Trophoblast cell (in vitro differentiated cells and primary cell): ENCODE data around the gene LMBRD1.

Source experiments
- DNase-seq, 2 donors: peaks; one replicate each; pipeline ENCODE4 v3.0.0-alpha.2; 2016
- H2AFZ ChIP-seq: 2 replicates; pipeline ENCODE4 v1.6.1; 2013; ENCODE audit warnings: low read length, moderate library complexity, mild to moderate bottlenecking; ENCODE audit not compliant: insufficient read depth, poor library complexity
- H2AK5ac ChIP-seq: 2 replicates; pipeline ENCODE4 v1.6.1; 2013; ENCODE audit warnings: mild to moderate bottlenecking, low read length
- H2BK120ac ChIP-seq: 2 replicates; pipeline ENCODE4 v1.6.1; 2013; ENCODE audit warnings: low read length, mild to moderate bottlenecking, moderate library complexity; ENCODE audit not compliant: insufficient read depth, poor library complexity
- H2BK12ac ChIP-seq: 2 replicates; pipeline ENCODE4 v1.6.1; 2013; ENCODE audit warnings: mild to moderate bottlenecking, low read length, moderate library complexity
- H2BK5ac ChIP-seq: 2 replicates; pipeline ENCODE4 v1.6.1; 2013; ENCODE audit warnings: low read length, low read depth, moderate library complexity, mild to moderate bottlenecking; ENCODE audit not compliant: poor library complexity
- H3K14ac ChIP-seq: 2 replicates; pipeline ENCODE4 v1.6.1; 2013; ENCODE audit warnings: mild to moderate bottlenecking, low read length
- H3K18ac ChIP-seq: 2 replicates; pipeline ENCODE4 v1.6.1; 2013; ENCODE audit warnings: mild to moderate bottlenecking, low read length
- H3K23ac ChIP-seq: 2 replicates; pipeline ENCODE4 v1.6.1; 2013; ENCODE audit warnings: low read length
- H3K27ac ChIP-seq: 2 replicates; pipeline ENCODE4 v1.5.1; 2013; ENCODE audit warnings: low read depth, mild to moderate bottlenecking, inconsistent platforms, low read length, moderate library complexity
- H3K27me3 ChIP-seq: 2 replicates; pipeline ENCODE4 v1.6.1; 2013; ENCODE audit warnings: inconsistent platforms, mild to moderate bottlenecking, low read length, moderate library complexity; ENCODE audit not compliant: insufficient read depth
- H3K36me3 ChIP-seq, 2 experiments: 1 replicate in 1 of 2; 2 replicates in 1 of 2; pipeline ENCODE4 v1.6.1; 2013; ENCODE audit warnings: low read length in 2 of 2, mild to moderate bottlenecking in 2 of 2, moderate library complexity in 1 of 2; ENCODE audit not compliant: insufficient read depth in 2 of 2, control insufficient read depth in 1 of 2
- H3K4ac ChIP-seq: 2 replicates; pipeline ENCODE4 v1.6.1; 2013; ENCODE audit warnings: low read depth, mild to moderate bottlenecking, low read length, moderate library complexity
- H3K4me1 ChIP-seq, 2 experiments: 1 replicate in 1 of 2; 2 replicates in 1 of 2; pipeline ENCODE4 v1.6.1; 2013; ENCODE audit warnings: low read length in 2 of 2, mild to moderate bottlenecking in 2 of 2, moderate library complexity in 1 of 2; ENCODE audit not compliant: insufficient read depth in 2 of 2, control insufficient read depth in 1 of 2
- H3K4me2 ChIP-seq: 2 replicates; pipeline ENCODE4 v1.6.1; 2013; ENCODE audit warnings: inconsistent platforms, mild to moderate bottlenecking, low read length, moderate library complexity
- H3K4me3 ChIP-seq: 2 replicates; pipeline ENCODE4 v1.5.1; 2013; ENCODE audit warnings: mild to moderate bottlenecking, low read depth, low read length, inconsistent platforms
- H3K79me1 ChIP-seq: one replicate; pipeline ENCODE4 v1.6.1; 2013; ENCODE audit warnings: low read length
- H3K79me2 ChIP-seq: 2 replicates; pipeline ENCODE4 v1.6.1; 2013; ENCODE audit warnings: low read length, mild to moderate bottlenecking; ENCODE audit not compliant: control insufficient read depth, insufficient read depth, poor library complexity
- H3K9ac ChIP-seq: 2 replicates; pipeline ENCODE4 v1.6.1; 2013; ENCODE audit warnings: mild to moderate bottlenecking, low read length
- H3K9me3 ChIP-seq: 2 replicates; pipeline ENCODE4 v1.6.1; 2013; ENCODE audit warnings: low read depth, mild to moderate bottlenecking, control low read depth, inconsistent platforms, low read length; ENCODE audit not compliant: insufficient read depth
- H4K12ac ChIP-seq: 2 replicates; pipeline ENCODE4 v1.6.1; 2013; ENCODE audit warnings: low read depth, mild to moderate bottlenecking, low read length, moderate library complexity
- H4K8ac ChIP-seq: 2 replicates; pipeline ENCODE4 v1.6.1; 2013; ENCODE audit warnings: low read depth, mild to moderate bottlenecking, low read length, moderate library complexity
- H4K91ac ChIP-seq: one replicate; pipeline ENCODE4 v1.6.1; 2013; ENCODE audit warnings: low read depth, mild to moderate bottlenecking, low read length, moderate library complexity
- WGBS: extraction: QIAGEN DNeasy Blood & Tissue Kit; methylation state at CpG from one replicate; pipeline ENCODE4 v1.1.7; 2013; ENCODE audit warnings: missing lambda C conversion rate; ENCODE audit not compliant: insufficient read length, insufficient coverage; ENCODE audit errors: extremely low coverage; 5-methylcytosine and 5-hydroxymethylcytosine counted together

LMBRD1 gene

DNA sequence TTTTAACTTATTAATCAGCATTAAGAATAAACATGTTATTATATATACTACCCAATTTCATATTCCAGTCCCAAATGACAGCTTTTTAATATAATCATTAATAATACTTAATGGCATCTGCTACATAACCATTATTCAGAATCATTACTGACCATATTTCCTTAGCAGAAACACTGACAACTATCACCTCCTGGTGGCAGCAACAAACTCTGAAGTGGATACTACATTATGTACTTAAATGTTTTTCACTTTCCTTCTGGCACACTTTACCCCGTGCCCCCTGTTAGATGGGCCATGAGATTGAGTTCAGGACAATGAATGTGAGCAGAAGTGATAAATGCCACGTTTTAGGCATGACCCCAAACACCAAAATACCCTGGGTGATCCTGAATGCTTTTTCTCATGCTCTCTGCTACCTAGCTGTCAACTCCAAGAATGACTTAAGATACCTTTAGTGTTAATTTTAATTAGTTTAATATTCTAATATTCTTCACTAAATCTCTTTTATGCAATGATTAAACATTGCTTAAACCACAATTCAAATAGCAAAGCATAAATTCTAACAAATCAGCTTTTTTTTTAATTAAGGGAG, 77.1 kb downstream of the LMBRD1 start:
- Histone ChIP-seq H3K4me3 (no peak overlapping the region), H3K79me1 (no peaks in the 10 kb centered on the region), H3K4me2 (no peak overlapping the region), H2BK5ac (no peak overlapping the region), H2BK12ac (no peak overlapping the region), H3K14ac (no peak overlapping the region), H2BK120ac (no peak overlapping the region), H3K4me1 (peaks cover 0 to 3% of the 10 kb centered on the region in 2 experiments), H3K23ac (no peak overlapping the region), H4K12ac (no peak overlapping the region), H3K27me3 (no peaks in the 10 kb centered on the region), H3K9me3 (no peaks in the 10 kb centered on the region), H3K27ac (no peak overlapping the region), H3K4ac (no peak overlapping the region), H4K91ac (no peak overlapping the region), H2AFZ (no peak overlapping the region), H3K9ac (no peak overlapping the region), H3K79me2 (no peaks in the 10 kb centered on the region), H4K8ac (no peak overlapping the region), H3K18ac (no peak overlapping the region), H3K36me3 (peaks cover 0 to 6% of the 10 kb centered on the region in 2 experiments), H2AK5ac (no peak overlapping the region)
- WGBS: no CpG with 5 or more reads among the region's 2 CpGs
- peak in 1 of 2 donors; percentile 35 for DNase-seq

DNA sequence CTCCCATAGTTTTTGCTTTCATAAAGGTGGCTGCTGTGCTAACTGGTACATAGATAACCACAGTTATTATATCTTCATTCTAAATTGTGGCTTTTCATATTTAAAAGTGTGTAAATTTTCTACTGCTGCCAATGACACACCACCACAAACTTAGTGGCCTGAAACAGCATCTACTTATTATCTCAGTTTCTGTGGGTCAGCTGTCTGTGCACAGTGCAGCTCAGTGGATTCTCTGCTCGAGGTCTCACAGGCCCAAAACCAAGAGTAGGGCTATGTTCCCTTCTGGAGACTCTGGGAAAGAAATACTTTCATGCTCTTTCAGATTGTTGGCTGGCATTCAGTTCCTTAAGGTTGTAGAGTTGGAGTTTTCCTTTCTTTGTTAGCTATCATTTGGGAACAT, 90.1 kb downstream of the LMBRD1 start:
- no peak overlapping the region for H4K91ac ChIP-seq
- H3K9me3 ChIP-seq: no peaks in the 10 kb centered on the region
- H3K79me1 ChIP-seq: peaks cover 2% of the 10 kb centered on the region
- no peak overlapping the region for H3K9ac ChIP-seq
- H3K27me3 ChIP-seq: no peaks in the 10 kb centered on the region
- no CpG with 5 or more reads among the region's 1 CpG for WGBS
- H2BK120ac ChIP-seq: no peak overlapping the region
- H3K4me1 ChIP-seq: no peaks in the 10 kb centered on the region
- H3K79me2 ChIP-seq: no peaks in the 10 kb centered on the region
- H3K4me2 ChIP-seq: no peak overlapping the region
- no peak overlapping the region for H3K4me3 ChIP-seq
- H3K27ac ChIP-seq: no peak overlapping the region
- no peak overlapping the region for H3K14ac ChIP-seq
- H3K18ac ChIP-seq: no peak overlapping the region
- no peak overlapping the region for H2AFZ ChIP-seq
- H2BK12ac ChIP-seq: no peak overlapping the region
- no peak overlapping the region for H2BK5ac ChIP-seq
- H2AK5ac ChIP-seq: no peak overlapping the region
- DNase-seq: no peak
- no peak overlapping the region for H4K8ac ChIP-seq
- peaks cover 0 to 3% of the 10 kb centered on the region in 2 experiments for H3K36me3 ChIP-seq
- no peak overlapping the region for H3K4ac ChIP-seq
- no peak overlapping the region for H3K23ac ChIP-seq
- H4K12ac ChIP-seq: no peak overlapping the region

DNA sequence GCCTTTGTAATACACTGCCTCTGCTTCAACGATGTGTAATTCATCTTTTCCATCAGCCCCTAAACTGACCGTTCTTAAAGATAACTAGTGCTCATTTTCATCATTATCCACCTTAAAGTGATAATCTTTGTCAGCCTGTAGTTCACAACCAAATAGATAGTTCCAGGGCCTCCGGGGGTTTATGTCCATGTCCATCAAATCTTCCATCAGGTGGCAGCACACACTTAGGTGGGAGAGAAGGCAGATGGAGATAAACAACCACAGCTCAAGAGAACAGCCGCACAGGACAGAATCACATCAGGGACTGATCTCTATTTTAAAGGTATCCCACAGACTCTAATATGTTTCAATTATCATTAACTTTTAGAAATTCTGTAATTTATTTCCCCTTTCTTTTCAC, 90.9 kb downstream of the LMBRD1 start:
- no peak overlapping the region for H3K27ac ChIP-seq
- no peak overlapping the region for H2AFZ ChIP-seq
- H3K4me3 ChIP-seq: no peak overlapping the region
- H3K9ac ChIP-seq: no peak overlapping the region
- H3K9me3 ChIP-seq: no peaks in the 10 kb centered on the region
- H2BK120ac ChIP-seq: no peak overlapping the region
- H3K14ac ChIP-seq: no peak overlapping the region
- no peaks in the 10 kb centered on the region for H3K79me2 ChIP-seq
- no peak overlapping the region for H3K18ac ChIP-seq
- no peak overlapping the region for H2BK5ac ChIP-seq
- H4K8ac ChIP-seq: no peak overlapping the region
- no peaks in the 10 kb centered on the region for H3K4me1 ChIP-seq
- no CpG with 5 or more reads among the region's 4 CpGs for WGBS
- no peak overlapping the region for H4K91ac ChIP-seq
- no peak overlapping the region for H4K12ac ChIP-seq
- no peaks in the 10 kb centered on the region for H3K27me3 ChIP-seq
- H3K36me3 ChIP-seq: peaks cover 0 to 3% of the 10 kb centered on the region in 2 experiments
- H3K4me2 ChIP-seq: no peak overlapping the region
- no peak overlapping the region for H2BK12ac ChIP-seq
- H2AK5ac ChIP-seq: no peak overlapping the region
- no peak overlapping the region for H3K4ac ChIP-seq
- peaks cover 2% of the 10 kb centered on the region for H3K79me1 ChIP-seq
- no peak overlapping the region for H3K23ac ChIP-seq
- no peak for DNase-seq

DNA sequence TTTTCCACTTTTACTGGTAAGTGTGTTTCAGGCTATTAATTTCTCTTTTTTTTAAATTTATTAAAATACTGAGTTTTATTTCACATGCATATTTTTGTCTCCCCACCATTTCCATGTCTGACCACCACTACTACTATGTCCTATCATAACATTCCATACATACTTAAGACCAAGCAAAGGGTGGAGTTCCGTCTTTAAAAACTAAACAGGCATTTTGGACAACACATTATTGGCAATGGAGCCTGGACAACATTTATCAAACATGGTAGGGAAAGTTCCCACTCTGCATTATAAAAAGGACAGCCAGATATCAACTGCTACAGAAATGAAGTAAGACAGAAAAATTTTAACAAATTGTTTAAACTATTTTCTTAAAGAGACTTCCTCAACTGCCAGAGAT, 91.9 kb downstream of the LMBRD1 start:
- no CpG with 5 or more reads among the region's 1 CpG for WGBS
- H2BK5ac ChIP-seq: no peak overlapping the region
- no peak for DNase-seq

More for the DNA sequence above, 91.9 kb downstream of the LMBRD1 start:
- Histone ChIP-seq H3K4me2 (no peak overlapping the region), H4K91ac (no peak overlapping the region), H3K36me3 (peaks cover 0 to 3% of the 10 kb centered on the region in 2 experiments), H4K8ac (no peak overlapping the region), H3K14ac (no peak overlapping the region), H3K27me3 (no peaks in the 10 kb centered on the region), H3K27ac (no peak overlapping the region), H3K9me3 (no peaks in the 10 kb centered on the region), H3K18ac (no peak overlapping the region), H2AK5ac (no peak overlapping the region), H3K79me1 (peaks cover 2% of the 10 kb centered on the region), H2BK120ac (no peak overlapping the region), H3K23ac (no peak overlapping the region), H4K12ac (no peak overlapping the region), H3K9ac (no peak overlapping the region), H3K79me2 (no peaks in the 10 kb centered on the region), H2BK12ac (no peak overlapping the region), H3K4me3 (no peak overlapping the region), H2AFZ (no peak overlapping the region), H3K4me1 (no peaks in the 10 kb centered on the region), H3K4ac (no peak overlapping the region)
